GM12878 (cell line): ENCODE measurements around the gene DLX1. TPM values are rescaled to one million over a fixed set of nuclear protein-coding genes. Genes with fewer than 3 reads are reported as not detected.

Experiments
- ATAC-seq: fragments of 200-7000 bp; cut with Tn5 transposase; 3 replicates; pipeline ENCODE4 v1.9.1; 2020; ENCODE audit warnings: mild to moderate bottlenecking, moderate library complexity
- BruUV-seq: library from RNA; stranded (reverse); fragments of 400-500 nt; replicated peaks from 2 replicates; lab custom pipeline; 2021; lab: Mats Ljungman, UMichigan
- CTCF ChIA-PET: fragments of 300-600 bp; sonication (Branson Sonifier 250); formaldehyde crosslinking; extraction: SDS; loops from one replicate; lab custom pipeline; 2021; ENCODE audit warnings: inconsistent platforms; lab: Yijun Ruan, JAX
- POLR2A ChIA-PET: fragments of 350-600 bp; formaldehyde crosslinking; extraction: SDS; loops from one replicate; lab custom pipeline; 2021; ENCODE audit warnings: inconsistent platforms; lab: Charles Lee
- RAD21 ChIA-PET: fragments of 300-600 bp; sonication (Branson Sonifier 250); formaldehyde crosslinking; loops from one replicate; lab custom pipeline; 2023; ENCODE audit warnings: antibody characterized with exemption; ENCODE audit not compliant: unreplicated experiment; lab: Charles Lee
- SMC1A ChIA-PET: fragments of 300-600 bp; sonication (Branson Sonifier 250); formaldehyde crosslinking; loops from one replicate; lab custom pipeline; 2023; ENCODE audit not compliant: unreplicated experiment, uncharacterized antibody; lab: Charles Lee
- DNase-seq: peaks from one replicate; pipeline ENCODE4 v3.0.0-alpha.2; 2011; ENCODE audit warnings: low read depth, low spot score
- FAIRE-seq: peaks from 3 replicates; lab custom pipeline; 2011; peaks lifted over from hg19 to GRCh38; lab: Jason Lieb, UNC
- H2AFZ ChIP-seq: 2 replicates; pipeline ENCODE4 v1.6.0; 2011; ENCODE audit warnings: low read depth, low read length, control low read depth; ENCODE audit not compliant: control insufficient read depth
- H3K27ac ChIP-seq: 2 replicates; pipeline ENCODE4 v1.5.1; 2011; ENCODE audit warnings: control low read depth; ENCODE audit not compliant: control insufficient read depth, insufficient read depth
- H3K27me3 ChIP-seq, 2 experiments: replicated peaks in 1 of 2; 2 replicates each; pipeline versions ENCODE4 v1.6.0 to v1.6.1; 2011; ENCODE audit warnings: low read length in 1 of 2; ENCODE audit not compliant: control insufficient read depth in 2 of 2, insufficient read depth in 2 of 2
- H3K36me3 ChIP-seq, 2 experiments: 2 replicates each; pipeline ENCODE4 v1.5.1; 2011; ENCODE audit warnings: low read length in 1 of 2; ENCODE audit not compliant: control insufficient read depth in 2 of 2, insufficient read depth in 2 of 2
- H3K4me1 ChIP-seq: 2 replicates; pipeline ENCODE4 v1.6.1; 2011; ENCODE audit warnings: mild to moderate bottlenecking, low read length, moderate library complexity, mixed read lengths; ENCODE audit not compliant: control insufficient read depth, insufficient read depth
- H3K4me2 ChIP-seq: 2 replicates; pipeline ENCODE4 v1.6.0; 2011; ENCODE audit warnings: control low read depth; ENCODE audit not compliant: control insufficient read depth, insufficient read depth
- H3K4me3 ChIP-seq: fragments of 200-600 bp; sonication (generic); 2 replicates; pipeline ENCODE4 v1.5.1; 2016
- H3K79me2 ChIP-seq: 2 replicates; pipeline ENCODE4 v1.6.0; 2011; ENCODE audit warnings: low read length; ENCODE audit not compliant: control insufficient read depth, insufficient read depth
- H3K9ac ChIP-seq: 2 replicates; pipeline ENCODE4 v1.8.0; 2011; ENCODE audit warnings: low read length, control low read depth, mixed read lengths; ENCODE audit not compliant: control insufficient read depth, insufficient read depth
- H3K9me3 ChIP-seq: replicated peaks from 3 replicates; pipeline ENCODE4 v1.5.1; 2011; ENCODE audit warnings: mild to moderate bottlenecking, low read length; ENCODE audit not compliant: control insufficient read depth, insufficient read depth
- H4K20me1 ChIP-seq: 2 replicates; pipeline ENCODE4 v1.6.0; 2011; ENCODE audit not compliant: control insufficient read depth, insufficient read depth
- WGBS: methylation state at CpG from one replicate; pipeline ENCODE4 v1.1.6; 2016; ENCODE audit warnings: low lambda C conversion rate; ENCODE audit not compliant: insufficient replicate concordance, insufficient coverage; ENCODE audit errors: missing lambda C conversion rate; 5-methylcytosine and 5-hydroxymethylcytosine counted together
- in situ Hi-C: fragments of 300-500 bp; cut with MboI; formaldehyde crosslinking; loops from 9 replicates; pipeline ENCODE4 v1.14.3; 2018; ENCODE audit warnings: mixed read lengths
- intact Hi-C: fragments of 100-400 bp; cut with micrococcal nuclease; formaldehyde crosslinking; loops from one replicate; pipeline ENCODE4 v1.14.2; 2022; ENCODE audit not compliant: unreplicated experiment
- polyA plus RNA-seq, 11 experiments: library from polyadenylated mRNA; depleted of rRNA in 4 of 11; unstranded in 6 of 11; stranded (reverse) in 5 of 11; fragments of >200 nt; fragmentation: Nextera tagmentation in 4 of 11; fragmentation: Illumina TruSeq in 1 of 11; extraction: Ambion mirVana in 4 of 11; extraction: Trizol in 1 of 11; gene quantifications; 1 replicate in 1 of 11; 2 replicates in 10 of 11; pipeline versions ENCODE4 v1.2.1 to v1.2.3, GENCODE V29; 2011 to 2016; ENCODE audit warnings: inconsistent platforms in 2 of 11, missing spikeins in 2 of 11, low read depth in 1 of 11
- total RNA-seq, 4 experiments: library from RNA; depleted of rRNA in 3 of 4; stranded (reverse); fragments of >200 nt in 3 of 4; fragmentation: Illumina TruSeq in 1 of 4; extraction: Trizol in 1 of 4; gene quantifications; 2 replicates each; pipeline versions ENCODE4 v1.2.1 to v1.2.3, GENCODE V29; 2013 to 2021
- TF ChIP-seq, protein P1 (sequence below): fragments of 450-650 bp; IDR thresholded peaks from 2 replicates; pipeline ENCODE4 v1.6.1; 2017; ENCODE audit warnings: mild to moderate bottlenecking, moderate library complexity
- TF ChIP-seq, protein P2 (sequence below): IDR thresholded peaks from 2 replicates; pipeline ENCODE4 v1.6.1; 2012; ENCODE audit warnings: low read length, inconsistent platforms
- TF ChIP-seq, protein P3 (sequence below): IDR thresholded peaks from 2 replicates; pipeline ENCODE4 v1.6.1; 2011; ENCODE audit warnings: borderline replicate concordance, low read depth, mild to moderate bottlenecking, moderate library complexity, low read length; ENCODE audit not compliant: insufficient read depth, poor library complexity, severe bottlenecking
- TF ChIP-seq, protein P4 (sequence below): fragments of 150-350 bp; IDR thresholded peaks from 2 replicates; pipeline ENCODE4 v1.6.1; 2016; ENCODE audit warnings: low read depth, low read length

The DLX1 gene
- total and polyA plus RNA-seq, 10 of the 15 experiments (the other 5 are each of a cell fraction or from before 2014, with no cell fraction given): 0.06 TPM; not detected in 9

DNA sequence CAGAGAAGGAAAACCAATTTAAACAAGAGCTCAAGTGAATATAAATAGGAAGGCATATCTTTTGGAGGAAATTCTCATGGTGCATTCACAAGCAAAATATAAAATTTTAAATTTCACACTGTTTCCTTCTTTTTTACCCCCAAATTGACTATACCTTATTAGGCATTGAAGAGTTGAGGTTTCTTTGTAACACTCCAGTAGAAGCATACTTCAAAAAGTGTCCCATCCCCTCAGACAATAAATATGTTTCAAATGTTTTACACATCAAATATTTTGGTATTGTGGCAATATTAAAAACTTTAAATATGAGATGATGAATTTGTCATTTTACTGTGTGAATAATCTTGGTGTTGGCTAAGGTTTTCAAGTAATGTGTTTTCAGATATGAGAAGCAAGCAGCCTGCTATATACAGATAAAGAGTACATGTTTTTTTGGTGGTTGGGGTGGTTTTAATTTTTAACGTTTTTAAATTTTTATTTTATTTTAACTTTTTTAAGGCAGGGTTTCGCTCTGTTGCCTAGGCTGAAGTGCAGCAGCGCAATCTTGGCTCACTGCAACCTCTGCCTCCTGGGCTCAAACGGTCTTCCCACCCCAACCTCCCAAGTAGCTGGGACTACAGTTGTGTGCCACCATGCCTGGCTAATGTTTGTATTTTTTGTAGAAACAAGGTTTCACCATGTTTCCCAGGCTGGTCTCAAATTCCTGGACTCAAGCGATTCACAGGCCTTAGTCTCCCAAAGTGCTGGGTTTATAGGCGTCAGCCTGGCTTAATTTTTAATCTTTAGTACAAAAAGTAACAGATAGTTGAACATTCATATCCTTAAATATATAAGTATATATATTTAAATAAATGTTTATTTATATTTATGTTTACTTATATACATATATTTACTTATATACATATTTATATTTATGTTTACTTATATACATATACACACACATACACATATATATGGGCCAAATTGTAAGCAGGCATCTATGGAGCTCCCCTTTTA lies 36.5 kb upstream of the DLX1 start:
- TF ChIP-seq, protein P1, sequence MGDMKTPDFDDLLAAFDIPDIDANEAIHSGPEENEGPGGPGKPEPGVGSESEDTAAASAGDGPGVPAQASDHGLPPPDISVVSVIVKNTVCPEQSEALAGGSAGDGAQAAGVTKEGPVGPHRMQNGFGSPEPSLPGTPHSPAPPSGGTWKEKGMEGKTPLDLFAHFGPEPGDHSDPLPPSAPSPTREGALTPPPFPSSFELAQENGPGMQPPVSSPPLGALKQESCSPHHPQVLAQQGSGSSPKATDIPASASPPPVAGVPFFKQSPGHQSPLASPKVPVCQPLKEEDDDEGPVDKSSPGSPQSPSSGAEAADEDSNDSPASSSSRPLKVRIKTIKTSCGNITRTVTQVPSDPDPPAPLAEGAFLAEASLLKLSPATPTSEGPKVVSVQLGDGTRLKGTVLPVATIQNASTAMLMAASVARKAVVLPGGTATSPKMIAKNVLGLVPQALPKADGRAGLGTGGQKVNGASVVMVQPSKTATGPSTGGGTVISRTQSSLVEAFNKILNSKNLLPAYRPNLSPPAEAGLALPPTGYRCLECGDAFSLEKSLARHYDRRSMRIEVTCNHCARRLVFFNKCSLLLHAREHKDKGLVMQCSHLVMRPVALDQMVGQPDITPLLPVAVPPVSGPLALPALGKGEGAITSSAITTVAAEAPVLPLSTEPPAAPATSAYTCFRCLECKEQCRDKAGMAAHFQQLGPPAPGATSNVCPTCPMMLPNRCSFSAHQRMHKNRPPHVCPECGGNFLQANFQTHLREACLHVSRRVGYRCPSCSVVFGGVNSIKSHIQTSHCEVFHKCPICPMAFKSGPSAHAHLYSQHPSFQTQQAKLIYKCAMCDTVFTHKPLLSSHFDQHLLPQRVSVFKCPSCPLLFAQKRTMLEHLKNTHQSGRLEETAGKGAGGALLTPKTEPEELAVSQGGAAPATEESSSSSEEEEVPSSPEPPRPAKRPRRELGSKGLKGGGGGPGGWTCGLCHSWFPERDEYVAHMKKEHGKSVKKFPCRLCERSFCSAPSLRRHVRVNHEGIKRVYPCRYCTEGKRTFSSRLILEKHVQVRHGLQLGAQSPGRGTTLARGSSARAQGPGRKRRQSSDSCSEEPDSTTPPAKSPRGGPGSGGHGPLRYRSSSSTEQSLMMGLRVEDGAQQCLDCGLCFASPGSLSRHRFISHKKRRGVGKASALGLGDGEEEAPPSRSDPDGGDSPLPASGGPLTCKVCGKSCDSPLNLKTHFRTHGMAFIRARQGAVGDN: no peak
- TF ChIP-seq, protein P2, sequence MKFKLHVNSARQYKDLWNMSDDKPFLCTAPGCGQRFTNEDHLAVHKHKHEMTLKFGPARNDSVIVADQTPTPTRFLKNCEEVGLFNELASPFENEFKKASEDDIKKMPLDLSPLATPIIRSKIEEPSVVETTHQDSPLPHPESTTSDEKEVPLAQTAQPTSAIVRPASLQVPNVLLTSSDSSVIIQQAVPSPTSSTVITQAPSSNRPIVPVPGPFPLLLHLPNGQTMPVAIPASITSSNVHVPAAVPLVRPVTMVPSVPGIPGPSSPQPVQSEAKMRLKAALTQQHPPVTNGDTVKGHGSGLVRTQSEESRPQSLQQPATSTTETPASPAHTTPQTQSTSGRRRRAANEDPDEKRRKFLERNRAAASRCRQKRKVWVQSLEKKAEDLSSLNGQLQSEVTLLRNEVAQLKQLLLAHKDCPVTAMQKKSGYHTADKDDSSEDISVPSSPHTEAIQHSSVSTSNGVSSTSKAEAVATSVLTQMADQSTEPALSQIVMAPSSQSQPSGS: no peak
- TF ChIP-seq, protein P3, sequence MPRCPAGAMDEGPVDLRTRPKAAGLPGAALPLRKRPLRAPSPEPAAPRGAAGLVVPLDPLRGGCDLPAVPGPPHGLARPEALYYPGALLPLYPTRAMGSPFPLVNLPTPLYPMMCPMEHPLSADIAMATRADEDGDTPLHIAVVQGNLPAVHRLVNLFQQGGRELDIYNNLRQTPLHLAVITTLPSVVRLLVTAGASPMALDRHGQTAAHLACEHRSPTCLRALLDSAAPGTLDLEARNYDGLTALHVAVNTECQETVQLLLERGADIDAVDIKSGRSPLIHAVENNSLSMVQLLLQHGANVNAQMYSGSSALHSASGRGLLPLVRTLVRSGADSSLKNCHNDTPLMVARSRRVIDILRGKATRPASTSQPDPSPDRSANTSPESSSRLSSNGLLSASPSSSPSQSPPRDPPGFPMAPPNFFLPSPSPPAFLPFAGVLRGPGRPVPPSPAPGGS: no peak
- TF ChIP-seq, protein P4, sequence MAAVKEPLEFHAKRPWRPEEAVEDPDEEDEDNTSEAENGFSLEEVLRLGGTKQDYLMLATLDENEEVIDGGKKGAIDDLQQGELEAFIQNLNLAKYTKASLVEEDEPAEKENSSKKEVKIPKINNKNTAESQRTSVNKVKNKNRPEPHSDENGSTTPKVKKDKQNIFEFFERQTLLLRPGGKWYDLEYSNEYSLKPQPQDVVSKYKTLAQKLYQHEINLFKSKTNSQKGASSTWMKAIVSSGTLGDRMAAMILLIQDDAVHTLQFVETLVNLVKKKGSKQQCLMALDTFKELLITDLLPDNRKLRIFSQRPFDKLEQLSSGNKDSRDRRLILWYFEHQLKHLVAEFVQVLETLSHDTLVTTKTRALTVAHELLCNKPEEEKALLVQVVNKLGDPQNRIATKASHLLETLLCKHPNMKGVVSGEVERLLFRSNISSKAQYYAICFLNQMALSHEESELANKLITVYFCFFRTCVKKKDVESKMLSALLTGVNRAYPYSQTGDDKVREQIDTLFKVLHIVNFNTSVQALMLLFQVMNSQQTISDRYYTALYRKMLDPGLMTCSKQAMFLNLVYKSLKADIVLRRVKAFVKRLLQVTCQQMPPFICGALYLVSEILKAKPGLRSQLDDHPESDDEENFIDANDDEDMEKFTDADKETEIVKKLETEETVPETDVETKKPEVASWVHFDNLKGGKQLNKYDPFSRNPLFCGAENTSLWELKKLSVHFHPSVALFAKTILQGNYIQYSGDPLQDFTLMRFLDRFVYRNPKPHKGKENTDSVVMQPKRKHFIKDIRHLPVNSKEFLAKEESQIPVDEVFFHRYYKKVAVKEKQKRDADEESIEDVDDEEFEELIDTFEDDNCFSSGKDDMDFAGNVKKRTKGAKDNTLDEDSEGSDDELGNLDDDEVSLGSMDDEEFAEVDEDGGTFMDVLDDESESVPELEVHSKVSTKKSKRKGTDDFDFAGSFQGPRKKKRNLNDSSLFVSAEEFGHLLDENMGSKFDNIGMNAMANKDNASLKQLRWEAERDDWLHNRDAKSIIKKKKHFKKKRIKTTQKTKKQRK: no peak
- no peaks in the 10 kb centered on the region for H3K9me3 ChIP-seq
- H4K20me1 ChIP-seq: no peaks in the 10 kb centered on the region
- H3K4me2 ChIP-seq: no peak overlapping the region
- no peak overlapping the region for H2AFZ ChIP-seq
- ChIA-PET SMC1A (interaction anchor here (1.0 to 1.5 kb wide), 3 partner anchors 9 to 66 kb away, joined by 3 to 4 read pairs (median 3); no protein-coding TSS in a partner anchor), RAD21 (no interaction called here), POLR2A (no interaction called here), CTCF (interaction anchor here (1.4 to 1.8 kb wide), 3 partner anchors 11 to 345 kb away, joined by 3 to 6 read pairs (median 5); no protein-coding TSS in a partner anchor)
- H3K79me2 ChIP-seq: no peaks in the 10 kb centered on the region
- DNase-seq (no peak), ATAC-seq (no peak), FAIRE-seq (no peak)
- no peak overlapping the region for H3K4me3 ChIP-seq
- H3K27ac ChIP-seq: no peak overlapping the region
- no peaks in the 10 kb centered on the region for H3K4me1 ChIP-seq
- intact Hi-C loops (no loop called here), in situ Hi-C loops (no loop called here)
- H3K27me3 ChIP-seq: no peaks in the 10 kb centered on the region
- no peaks in the 10 kb centered on the region for H3K36me3 ChIP-seq
- WGBS: 98% methylated on average over 6 of the region's 6 CpGs
- no TSS peak for BruUV-seq
- H3K9ac ChIP-seq: no peak overlapping the region
